ENCODE data around the gene AFAP1.
A peak's percentile ranks its signal among the peaks of the same experiment; 100 is the strongest.

The AFAP1 gene

DNA sequence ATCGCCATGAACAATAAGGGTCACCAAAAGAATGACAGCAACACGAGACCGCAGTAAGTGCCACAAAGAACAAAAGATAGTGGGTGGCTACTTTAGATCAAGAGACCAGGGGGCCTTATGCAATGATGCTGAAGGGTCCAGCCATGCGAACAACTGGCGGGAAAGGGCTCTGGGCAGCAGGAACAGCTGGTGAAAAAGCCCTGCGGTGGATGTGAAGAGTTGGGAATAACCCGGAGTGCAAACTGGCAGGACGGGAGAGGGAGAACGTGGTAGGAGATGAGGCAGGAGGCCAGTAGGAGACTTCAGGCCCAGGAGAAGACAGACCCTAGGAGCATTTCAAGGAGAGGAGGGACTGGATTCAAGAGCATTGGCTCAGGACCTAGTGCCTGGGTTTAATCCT lies 120.2 kb downstream of the AFAP1 start:
- DNase-seq (ENCODE audit: low read depth in 2 of 2), result no peak

DNA sequence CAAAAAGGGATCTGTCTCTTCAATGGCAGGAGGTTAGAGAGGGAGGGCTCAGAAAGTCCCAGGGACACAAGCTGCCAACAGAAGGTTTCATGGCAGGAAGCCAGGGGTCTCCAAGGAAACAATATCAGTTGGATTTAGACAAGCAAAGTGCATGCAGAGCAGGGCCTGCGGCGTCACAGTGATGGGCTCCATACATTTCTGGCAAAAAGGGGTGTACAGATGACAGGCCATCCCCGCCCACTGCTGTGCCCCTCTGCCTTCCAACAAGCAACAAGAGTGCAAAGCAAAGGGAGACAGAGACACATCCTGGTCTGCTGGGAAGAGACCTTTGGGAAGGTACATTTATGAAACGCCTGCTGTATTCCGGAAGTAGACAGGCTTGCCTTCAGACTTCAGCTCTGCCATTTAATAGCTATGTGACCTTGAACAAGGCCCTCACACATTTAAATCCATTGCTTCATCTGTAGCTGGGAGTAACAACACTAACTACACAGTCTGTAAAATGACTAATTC lies 121.2 kb downstream of the AFAP1 start:
- DNase-seq (ENCODE audit: low read depth in 2 of 2), result no peak

DNA sequence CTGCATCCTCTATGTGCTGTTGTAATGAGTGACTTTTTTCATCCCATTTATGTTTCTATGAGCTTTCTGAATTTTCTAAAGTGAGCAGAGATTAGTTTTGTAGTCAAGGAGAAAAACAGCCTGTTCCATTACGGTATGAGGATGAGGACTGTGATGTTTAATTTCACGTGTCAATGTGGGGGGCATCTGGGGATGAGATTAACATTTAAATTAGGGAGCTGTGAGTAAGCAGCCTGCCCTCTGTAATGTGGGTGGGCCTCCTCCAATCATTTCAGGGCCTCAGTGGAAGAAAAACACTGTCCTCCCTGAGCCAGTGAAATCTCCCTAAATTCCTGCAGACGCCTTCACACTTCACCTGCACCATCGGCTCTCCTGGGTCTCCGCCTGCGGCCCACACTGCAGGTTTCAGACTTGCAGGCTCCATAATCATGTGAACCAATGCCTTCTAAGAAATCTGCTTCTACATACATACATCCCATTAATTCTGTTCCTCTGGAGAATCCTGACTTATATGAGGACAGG lies 121.7 kb downstream of the AFAP1 start:
- no peak for DNase-seq (ENCODE audit: low read depth in 2 of 2)

DNA sequence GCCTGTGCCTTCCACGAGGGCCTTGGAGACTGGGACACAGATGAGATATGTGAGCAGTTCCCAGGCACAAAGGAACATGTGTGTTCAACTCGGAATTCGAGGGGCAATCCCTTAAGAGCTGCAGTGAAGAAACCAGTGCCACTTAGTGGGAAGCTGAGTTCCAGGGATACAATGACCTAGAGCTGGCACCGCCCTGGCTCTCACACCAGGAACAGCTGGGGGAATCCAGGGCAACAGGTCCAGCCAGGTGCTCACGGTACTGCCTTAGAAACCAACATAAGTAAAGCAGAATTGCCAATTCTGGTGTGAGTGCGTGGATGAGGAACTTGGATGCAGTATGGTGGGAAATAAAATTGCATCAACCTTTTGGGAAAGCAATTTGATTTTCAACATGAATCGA lies 122.9 kb downstream of the AFAP1 start:
- DNase-seq (ENCODE audit: low read depth in 2 of 2), result no peak

DNA sequence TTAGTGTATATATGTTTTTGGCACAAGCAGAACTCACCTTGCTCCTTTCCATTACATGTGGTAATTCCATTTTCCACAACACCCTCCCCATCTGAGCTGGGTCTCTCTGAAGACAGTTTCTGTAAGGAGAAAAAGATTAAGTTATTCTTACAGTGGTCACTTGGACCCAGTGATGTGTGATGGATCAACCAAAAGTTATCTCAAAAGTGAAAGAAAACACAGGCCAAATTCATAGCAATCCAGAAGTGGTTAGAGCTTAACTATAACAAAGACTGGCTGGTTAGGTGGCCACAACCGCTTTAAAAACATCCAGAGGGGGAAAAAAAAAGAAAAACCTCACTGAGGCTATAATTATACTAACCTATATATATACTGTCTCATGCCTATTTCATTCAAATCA lies 123.7 kb downstream of the AFAP1 start:
- DNase-seq (ENCODE audit: low read depth in 2 of 2), result no peak

DNA sequence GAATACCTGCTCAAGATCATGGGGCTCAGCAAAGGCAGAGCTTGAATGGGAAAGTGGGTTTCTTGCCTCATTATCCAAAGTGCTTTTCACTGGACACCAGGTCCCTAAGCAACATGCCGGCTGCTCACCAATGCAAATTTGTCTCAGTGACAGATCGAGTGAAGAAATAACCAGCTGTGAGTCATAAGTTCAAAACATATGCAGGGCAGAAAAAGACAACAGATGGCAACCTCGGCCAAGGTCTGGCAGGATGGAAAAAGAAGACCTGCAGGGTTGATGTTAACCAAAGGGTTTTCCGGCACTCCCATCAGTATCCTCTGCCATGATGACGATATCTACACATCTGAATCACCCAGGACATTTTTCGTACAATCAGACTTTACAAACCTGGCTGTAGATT lies 124.1 kb downstream of the AFAP1 start:
- DNase-seq (ENCODE audit: low read depth in 2 of 2), result no peak

DNA sequence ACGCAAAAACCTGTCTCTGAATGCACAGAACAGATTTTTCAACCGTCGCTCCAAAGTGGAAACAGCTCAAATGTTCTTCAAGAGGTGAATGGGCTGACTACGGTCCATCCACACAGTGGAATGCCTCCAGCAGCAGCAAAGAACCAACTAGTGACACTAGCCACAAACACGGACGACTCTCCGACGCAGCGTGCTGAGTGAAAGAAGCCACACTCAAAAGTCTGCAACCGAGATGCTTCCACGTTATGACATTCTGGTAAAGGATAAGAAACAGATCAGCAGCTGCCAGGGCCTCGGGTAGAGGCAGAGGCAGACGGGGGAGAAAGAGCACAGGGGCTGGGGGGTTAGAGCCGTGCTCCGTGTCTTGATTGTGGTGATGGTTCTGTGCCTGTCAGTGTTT lies 125.2 kb downstream of the AFAP1 start:
- DNase-seq (ENCODE audit: low read depth in 2 of 2), result no peak

DNA sequence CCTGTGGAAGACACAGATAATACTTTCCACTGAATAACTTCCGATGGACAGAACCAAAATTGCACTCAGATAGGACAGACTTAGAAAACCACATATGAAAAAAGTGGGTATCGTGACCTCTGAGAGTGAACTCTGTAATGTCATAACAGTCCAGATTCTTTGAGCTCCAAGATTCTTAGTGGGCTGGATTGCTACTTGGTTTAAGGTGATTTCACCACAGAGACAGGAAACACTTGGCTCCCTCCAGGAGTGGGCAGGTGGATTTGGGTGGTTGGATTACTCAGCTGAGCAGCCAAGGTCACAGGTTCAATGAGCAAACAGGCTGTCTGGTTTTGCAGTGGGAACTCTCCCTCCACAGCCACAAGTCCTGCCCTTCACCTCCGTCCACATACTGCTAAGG lies 126.0 kb downstream of the AFAP1 start:
- no peak for DNase-seq (ENCODE audit: low read depth in 2 of 2)

DNA sequence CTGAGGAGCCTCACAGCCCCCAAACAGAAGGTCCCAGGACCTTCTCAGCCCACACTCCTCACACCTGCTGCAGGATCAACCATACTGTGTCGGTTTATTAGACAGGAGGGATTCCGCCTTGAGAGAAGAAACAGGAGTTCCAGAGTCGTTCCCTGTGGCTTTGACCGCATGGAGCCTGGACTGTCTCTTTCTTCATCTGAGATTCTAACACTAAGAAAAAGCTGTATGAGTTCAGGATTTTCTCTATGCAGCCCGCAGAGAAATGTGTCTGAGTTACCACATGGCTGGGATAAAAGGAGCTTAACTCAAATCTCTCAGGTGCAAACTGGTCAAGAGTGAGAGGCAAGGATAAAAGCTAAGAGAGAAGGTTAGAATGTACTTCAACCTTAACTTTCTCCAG lies 126.7 kb downstream of the AFAP1 start:
- no peak for DNase-seq (ENCODE audit: low read depth in 2 of 2)

DNA sequence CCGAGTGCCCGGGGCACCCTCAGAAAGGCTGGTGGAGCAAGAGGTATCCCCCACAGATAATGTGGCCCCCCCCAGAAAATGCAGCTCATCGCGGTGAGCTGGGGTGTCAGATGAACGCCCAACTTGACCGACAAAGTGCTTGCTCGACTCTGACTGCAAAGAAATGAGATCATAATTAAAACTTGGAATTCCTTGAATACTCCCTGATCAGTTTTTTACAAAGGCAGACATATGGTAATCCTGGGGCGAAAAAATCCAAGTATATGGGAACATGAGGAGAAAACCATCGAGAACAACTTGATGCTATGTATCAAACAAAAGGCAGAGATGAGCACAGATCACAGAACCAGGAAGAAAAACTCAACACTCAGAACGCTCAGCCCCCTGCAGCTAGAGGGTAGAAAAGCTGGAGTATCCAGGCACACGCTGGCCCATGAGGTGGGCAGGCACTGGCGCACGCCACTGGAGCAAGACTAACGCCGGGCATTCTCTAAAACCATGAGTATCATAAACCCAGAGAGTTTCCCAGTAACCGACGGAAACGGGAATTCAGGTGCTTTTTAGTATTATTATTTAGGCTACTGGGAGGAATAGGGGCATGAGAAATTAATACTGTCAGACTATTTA lies 127.3 kb downstream of the AFAP1 start:
- DNase-seq (ENCODE audit: low read depth in 2 of 2), result no peak

DNA sequence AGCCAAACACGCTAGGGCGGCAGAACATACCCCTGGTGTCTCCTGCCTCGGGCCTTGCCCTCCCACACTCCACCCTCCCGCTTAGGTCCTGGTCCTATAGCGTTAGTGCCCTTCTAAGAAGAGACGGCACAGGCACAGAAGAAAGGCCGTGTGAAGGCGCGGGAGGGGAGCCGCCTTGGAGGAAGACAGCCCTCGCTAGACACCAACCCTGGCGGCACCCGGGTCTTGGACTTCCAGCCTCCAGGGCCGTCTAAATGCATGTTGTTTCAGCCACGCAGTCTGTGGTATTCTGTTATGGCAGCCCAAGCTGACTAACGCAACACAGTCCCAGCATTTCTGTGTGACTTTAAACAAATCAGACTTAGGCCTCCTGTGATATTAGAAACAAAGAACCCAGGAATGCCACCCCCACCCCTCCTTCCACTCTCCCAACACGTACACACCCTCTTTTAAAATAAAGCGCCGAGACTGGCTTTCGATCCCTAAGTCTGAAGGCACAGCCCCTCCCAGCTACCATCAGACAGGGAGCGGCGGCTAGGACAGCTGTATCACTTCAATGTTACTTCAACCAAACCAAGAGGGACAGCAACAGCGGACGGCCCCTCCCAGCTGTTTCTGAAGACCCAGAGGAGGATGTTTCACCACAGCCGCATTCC lies 128.0 kb downstream of the AFAP1 start:
- DNase-seq (ENCODE audit: low read depth in 2 of 2), result no peak

DNA sequence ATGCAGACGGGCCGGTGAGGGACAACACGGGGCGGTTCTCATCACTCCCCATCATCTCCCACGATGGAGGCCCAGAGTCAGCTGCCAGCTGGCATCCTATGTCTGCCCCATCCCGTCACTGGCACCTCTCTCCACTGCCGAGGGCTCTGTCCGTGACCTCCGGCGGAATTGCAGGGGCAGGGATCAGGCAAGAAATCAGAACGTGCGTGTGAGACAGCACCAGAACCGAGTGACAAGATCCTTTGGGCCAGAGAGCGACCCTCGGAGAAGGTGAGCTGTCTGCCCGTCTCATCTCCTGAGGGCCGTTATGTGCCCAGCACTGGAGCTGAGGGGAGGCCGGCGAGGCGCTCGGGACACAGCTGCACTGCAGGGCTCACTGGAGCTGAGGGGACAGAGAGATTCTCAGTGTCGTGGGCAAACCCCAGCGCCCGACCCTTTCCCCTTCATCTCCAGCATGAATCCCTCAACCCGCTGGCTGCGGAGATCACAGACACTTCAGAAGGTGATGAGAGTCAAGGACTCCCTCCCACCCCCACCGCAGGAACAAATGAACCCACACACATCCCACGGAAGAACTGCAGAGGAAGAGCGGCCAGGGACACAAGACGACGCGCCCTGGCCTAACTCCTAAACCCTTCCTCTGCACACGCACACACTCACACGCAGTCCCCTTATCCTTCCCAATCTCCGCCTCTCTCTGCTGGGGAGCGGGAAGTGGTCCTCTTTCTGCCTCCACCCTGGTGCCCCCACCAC lies 128.7 kb downstream of the AFAP1 start:
- no peak for DNase-seq (ENCODE audit: low read depth in 2 of 2)

DNA sequence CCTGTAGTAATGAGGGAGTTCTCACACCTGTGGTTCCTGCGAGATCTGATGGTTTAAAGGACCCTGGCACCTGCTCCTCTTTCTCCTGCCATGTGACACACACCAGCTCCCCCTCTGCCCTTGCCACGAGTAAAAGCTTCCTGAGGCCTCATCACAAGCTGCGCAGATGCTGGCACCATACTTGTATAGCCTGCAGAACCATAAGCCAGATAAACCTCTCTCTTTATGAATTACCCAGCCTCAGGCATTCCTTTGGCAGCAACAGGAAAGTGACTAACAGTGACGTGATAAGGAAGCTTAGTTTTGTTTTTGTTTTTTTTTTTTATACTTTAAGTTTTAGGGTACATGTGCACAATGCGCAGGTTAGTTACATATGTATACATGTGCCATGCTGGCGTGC lies 130.9 kb downstream of the AFAP1 start:
- no peak for DNase-seq (ENCODE audit: low read depth in 2 of 2)

DNA sequence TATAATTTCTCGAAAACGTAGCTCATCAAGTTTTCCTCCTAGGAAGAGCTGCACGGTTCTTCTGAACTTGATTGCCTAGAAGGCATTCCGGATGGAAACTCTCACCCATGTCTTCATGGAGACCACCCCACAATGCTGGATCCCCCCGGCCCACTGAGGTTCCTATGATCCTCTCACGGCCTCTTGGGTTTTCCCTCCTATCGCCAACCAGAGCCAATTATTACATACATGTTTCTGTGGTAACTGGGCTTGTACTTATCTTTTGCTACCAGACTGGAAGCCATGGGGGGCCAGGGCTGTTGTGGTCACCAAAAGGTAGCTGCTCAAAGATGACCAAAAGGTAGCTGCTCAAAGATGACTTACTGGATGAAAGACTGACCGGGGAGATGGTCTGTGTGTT lies 131.5 kb downstream of the AFAP1 start:
- DNase-seq (ENCODE audit: low read depth in 2 of 2), result no peak

DNA sequence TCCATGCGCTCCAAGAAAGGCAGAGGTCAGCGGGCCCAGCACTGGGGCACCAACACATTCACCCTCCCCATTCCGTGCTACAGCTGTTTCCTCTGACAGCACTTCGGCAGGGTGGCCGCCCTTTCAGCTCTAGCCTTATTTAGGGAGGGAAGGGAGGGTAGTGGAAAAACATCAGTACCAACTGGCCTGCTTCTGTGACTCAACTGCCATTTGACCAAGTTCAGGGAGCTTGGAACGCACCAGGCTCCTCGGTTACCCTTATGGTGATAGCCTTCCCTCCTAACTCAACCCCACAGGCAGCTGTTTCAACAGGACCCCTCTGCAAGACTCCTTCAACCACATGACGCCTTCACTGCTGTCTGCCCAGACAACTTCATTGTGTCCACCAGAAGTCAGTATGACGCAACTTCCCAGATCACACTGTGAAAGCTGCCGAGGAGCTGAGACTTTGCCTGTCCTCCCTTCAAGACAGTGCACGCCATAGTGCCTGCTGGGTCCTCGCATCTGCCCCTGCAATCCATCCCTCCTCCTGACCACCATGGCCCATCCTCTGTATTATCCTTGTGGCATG lies 132.2 kb downstream of the AFAP1 start:
- no peak for DNase-seq (ENCODE audit: low read depth in 2 of 2)

DNA sequence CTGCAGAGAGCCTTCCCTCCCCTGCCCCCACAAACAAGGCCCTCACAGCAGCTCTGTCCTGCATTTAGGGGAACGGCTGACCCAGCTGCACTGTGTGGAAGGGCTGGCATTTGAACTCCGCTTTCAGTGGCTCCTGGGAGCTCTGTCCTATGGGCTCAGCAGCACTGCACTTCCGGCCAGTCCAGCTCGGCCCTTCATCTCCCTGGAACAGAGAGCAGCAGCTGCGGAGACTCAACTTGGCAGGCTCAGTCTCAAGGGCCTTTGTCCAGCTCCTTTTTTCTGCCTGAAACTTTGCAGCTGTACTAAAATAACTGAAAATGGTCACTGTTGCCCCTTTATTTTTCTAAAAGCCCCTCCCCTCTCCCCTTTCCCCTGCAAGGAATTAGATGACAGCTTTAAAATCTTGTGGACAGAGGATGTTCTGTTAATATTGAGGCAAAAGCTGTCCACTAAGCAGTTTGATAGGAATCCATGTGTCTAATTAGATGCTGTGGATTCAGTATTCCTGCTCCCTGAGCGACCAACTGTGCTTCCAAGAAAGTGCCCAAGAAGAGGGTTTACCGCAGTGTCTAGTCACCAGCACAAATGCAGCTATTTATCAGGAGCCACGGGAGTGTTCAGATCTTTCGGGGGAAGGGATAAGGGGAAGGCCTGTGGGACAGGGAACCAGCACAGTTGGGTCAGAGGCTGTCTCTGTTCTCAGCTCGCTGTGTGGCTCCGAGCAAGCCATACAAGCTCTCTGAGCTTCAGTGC lies 133.1 kb downstream of the AFAP1 start:
- DNase-seq (ENCODE audit: low read depth in 2 of 2), result no peak

DNA sequence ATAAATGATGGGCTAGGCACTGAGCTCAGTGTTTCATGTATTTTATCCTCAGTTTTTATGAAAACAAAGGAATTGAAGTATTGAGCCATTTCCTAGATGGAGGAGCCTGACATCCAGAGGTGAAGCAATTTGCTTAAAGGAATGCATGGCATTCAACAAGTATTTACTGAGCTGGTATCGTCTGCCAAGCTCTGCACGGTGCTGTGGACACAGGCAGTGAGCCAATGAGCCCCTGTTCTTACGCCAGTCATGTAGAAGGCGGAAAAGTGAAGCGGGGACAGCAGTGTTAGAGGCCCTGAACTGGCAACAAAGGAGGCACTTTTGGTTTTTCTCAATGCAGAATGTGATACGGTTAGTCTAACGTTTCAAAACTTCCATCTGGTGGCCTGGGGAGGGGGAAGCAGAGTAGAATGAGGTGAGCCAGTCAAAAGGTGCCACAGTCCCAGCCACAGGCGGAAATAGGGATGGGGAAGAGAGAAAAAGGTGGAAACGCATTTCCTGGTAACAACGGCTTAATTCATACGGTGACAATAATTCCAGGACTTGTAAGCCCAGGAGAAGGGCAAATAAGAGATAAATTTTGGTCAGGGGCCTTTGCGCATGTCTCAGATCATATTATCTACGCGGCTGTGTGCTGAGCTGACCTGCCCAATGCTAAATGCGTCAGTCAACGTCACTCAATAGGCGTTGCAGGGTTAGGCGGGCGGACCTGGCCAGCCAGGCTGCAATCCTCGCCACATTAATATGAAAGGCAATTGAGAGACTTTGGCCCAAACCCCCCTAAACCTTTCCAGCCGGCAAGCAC lies 133.9 kb downstream of the AFAP1 start:
- DNase-seq (ENCODE audit: low read depth in 2 of 2), result peak; percentile 83 to 84

DNA sequence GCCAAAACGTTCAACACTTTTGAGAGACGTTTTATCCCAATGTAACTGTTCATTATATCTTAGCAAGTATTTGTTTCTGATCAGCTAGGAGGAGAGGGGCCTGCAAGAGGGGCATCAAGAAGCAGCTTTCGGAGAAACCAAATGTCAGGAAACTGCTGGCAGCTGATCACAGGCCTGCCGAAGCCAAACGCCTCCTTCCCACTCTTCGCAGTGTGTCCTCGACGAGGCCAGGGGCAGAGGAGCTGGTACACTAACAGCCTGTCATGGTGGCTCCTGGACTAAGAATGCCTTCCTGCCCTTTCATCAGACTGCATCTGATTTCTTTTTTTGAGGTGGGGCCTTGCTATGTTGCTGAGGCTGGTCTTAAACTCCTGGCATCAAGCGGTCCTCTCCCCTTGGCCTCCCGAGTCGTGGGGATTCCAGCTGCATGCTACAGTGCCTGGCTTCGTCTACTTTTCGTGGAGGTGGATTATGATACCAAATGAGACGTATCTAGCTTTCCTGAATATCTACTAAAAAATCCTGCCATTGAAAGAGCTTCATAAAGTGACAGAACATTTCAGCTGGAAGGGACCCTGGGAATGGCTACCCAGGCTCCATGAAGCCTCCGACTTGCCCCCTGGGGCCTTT lies 134.8 kb downstream of the AFAP1 start:
- DNase-seq (ENCODE audit: low read depth in 2 of 2), result no peak

DNA sequence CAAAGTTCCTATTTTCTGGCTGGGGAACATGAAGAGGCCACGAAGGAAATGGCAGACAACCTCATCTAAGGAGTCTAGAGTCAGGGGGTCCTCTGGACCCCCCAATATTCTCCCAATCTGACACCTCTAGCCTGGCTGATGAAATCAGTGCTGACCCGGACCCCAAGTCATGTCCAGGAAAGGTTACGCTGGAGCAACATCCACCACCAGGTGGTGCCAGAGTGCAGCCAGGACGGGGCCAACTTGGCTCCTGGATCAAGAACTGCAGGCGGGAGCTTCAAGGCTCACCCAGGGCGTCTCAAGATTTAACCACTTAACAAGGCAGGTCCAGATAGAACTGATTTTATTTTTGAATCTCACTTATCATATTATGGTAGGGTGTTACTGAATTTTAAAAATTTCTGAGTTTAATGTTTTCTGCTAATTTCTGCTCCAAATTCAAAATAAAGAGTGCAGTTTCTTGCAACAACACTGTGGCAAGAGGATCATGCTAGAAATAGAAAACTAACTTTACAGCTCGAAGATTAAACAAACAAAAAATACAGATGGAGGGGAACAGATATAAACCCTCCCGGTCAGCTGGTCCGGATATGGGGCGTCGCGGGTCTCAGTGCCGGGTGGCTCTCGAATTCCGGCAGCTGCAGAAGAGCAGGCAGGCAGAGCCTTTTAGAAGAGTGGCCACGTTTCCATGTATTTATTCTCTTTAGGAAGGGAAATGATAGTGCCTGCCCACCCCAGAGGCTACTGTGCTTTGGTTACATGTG lies 135.5 kb downstream of the AFAP1 start:
- no peak for DNase-seq (ENCODE audit: low read depth in 2 of 2)

DNA sequence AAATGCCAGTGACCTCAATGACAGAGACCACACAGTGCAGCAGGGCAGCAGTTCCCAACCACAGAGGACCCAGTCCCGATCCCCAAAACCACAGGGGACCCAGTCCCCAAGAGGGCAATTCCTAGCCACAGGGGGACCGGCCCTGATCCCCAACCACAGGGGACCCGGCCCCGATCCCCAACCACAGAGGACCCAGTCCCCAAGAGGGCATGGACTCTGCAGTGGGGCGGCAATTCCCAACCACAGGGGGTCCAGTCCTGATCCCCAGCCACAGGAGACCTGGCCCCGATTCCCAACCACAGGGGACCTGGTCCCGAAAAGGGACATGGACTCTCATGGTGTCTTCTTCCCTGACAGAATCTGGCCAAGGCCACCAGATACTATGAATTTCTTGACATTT lies 136.3 kb downstream of the AFAP1 start:
- no peak for DNase-seq (ENCODE audit: low read depth in 2 of 2)
